Activated CD4-positive, alpha-beta T cell treated with anti-CD3 and anti-CD28 coated beads, Interleukin-2, amount 50 U/mL, for 16 hours (primary cell): ENCODE data around the gene PTTG1IP.
"Not testable (repeated sequence)": the region's sequence is repeated elsewhere in the genome, so short reads cannot be mapped to it uniquely, and the experiment has no call there.

Source experiments
- DNase-seq: peaks from one replicate; pipeline ENCODE4 v3.0.0-alpha.2; 2020

PTTG1IP gene

GRCh38 chr21:44873356-44874239, at the start of gene PTTG1IP:
Gene PTTG1IP (minus strand): TSS chr21:44873690. CDS start chr21:44873616, 74 bp downstream.
- peak; percentile 99 for DNase-seq

GRCh38 chr21:44921928-44922327, 48.4 kb upstream of the PTTG1IP start:
- no peak for DNase-seq

GRCh38 chr21:44920694-44921604, 47.5 kb upstream of the PTTG1IP start, which contains the start of gene ITGB2:
Gene ITGB2 (minus strand): TSS chr21:44920899. CDS start chr21:44910782, 10,117 bp downstream.
- peak; percentile 87 for DNase-seq

GRCh38 chr21:44919913-44920693, 46.6 kb upstream of the PTTG1IP start:
- peak; percentile 43 for DNase-seq

GRCh38 chr21:44919111-44919912, 45.8 kb upstream of the PTTG1IP start:
- DNase-seq, result peak; percentile 34

- no peak for DNase-seq
These were observed 45.1 kb upstream of the PTTG1IP start for GRCh38 chr21:44918581-44919033.

- no peak for DNase-seq
These were observed 44.6 kb upstream of the PTTG1IP start for GRCh38 chr21:44918107-44918470.

- DNase-seq, result no peak
These were observed 44.1 kb upstream of the PTTG1IP start for GRCh38 chr21:44917446-44918106.

- DNase-seq, result no peak
These were observed 43.5 kb upstream of the PTTG1IP start for GRCh38 chr21:44916965-44917364.

GRCh38 chr21:44914176-44914874, 40.8 kb upstream of the PTTG1IP start:
- DNase-seq, result peak; percentile 88

GRCh38 chr21:44913425-44914175, 40.1 kb upstream of the PTTG1IP start:
- no peak for DNase-seq

- DNase-seq, result not testable (repeated sequence)
These were observed 39.3 kb upstream of the PTTG1IP start for GRCh38 chr21:44912506-44913412.

- DNase-seq, result no peak
These were observed 38.6 kb upstream of the PTTG1IP start for GRCh38 chr21:44912158-44912473.

- peak; percentile 77 for DNase-seq
These were observed 38.1 kb upstream of the PTTG1IP start for GRCh38 chr21:44911384-44912157.

- DNase-seq, result no peak
These were observed 37.5 kb upstream of the PTTG1IP start for GRCh38 chr21:44911068-44911383.

GRCh38 chr21:44910229-44911067, 37.0 kb upstream of the PTTG1IP start:
- DNase-seq, result no peak

- no peak for DNase-seq
These were observed 36.2 kb upstream of the PTTG1IP start for GRCh38 chr21:44909719-44910118.
